ENCODE measurements around the gene VTA1.

DNA sequence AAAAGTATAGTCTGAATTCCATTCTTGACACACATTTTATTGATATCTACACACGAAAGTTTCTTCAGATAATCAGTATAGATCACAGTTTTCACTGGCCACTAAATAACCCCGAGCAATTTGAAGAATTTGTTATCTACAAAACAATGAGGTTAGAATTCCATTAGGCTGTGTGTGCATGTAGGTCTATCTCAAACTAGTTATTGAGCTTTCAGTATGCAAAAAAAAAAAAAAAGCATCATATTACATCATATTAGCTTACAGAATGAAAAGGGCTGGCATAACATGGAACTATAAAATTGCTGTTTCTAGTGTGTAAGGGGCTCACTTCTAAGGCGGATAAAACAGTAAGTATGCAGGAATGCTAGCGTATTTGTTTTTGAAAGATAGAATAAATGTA lies 95.2 kb downstream of the VTA1 start:
- TF ChIP-seq EZH2phosphoT487 (IDR thresholded peaks at IDR 0.05; ENCODE audit: borderline replicate concordance), result no peak
- TF ChIP-seq, protein P1, sequence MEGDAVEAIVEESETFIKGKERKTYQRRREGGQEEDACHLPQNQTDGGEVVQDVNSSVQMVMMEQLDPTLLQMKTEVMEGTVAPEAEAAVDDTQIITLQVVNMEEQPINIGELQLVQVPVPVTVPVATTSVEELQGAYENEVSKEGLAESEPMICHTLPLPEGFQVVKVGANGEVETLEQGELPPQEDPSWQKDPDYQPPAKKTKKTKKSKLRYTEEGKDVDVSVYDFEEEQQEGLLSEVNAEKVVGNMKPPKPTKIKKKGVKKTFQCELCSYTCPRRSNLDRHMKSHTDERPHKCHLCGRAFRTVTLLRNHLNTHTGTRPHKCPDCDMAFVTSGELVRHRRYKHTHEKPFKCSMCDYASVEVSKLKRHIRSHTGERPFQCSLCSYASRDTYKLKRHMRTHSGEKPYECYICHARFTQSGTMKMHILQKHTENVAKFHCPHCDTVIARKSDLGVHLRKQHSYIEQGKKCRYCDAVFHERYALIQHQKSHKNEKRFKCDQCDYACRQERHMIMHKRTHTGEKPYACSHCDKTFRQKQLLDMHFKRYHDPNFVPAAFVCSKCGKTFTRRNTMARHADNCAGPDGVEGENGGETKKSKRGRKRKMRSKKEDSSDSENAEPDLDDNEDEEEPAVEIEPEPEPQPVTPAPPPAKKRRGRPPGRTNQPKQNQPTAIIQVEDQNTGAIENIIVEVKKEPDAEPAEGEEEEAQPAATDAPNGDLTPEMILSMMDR (conservative IDR thresholded peaks at IDR 0.05; ENCODE audit: low read length), result no peak
